DND-41 (cell line): ENCODE data around the gene TEX2.
"Not testable (repeated sequence)": the region's sequence is repeated elsewhere in the genome, so short reads cannot be mapped to it uniquely, and the experiment has no call there.

Source experiments
- ATAC-seq: fragments of 200-7000 bp; cut with Tn5 transposase; 3 replicates; pipeline ENCODE4 v1.9.1; 2021; ENCODE audit warnings: low read depth; ENCODE audit not compliant: insufficient read depth
- DNase-seq: peaks from one replicate; pipeline ENCODE4 v3.0.0-alpha.2; 2020
- H2AFZ ChIP-seq: 2 replicates; pipeline ENCODE4 v1.6.0; 2012; ENCODE audit warnings: low read depth, low read length
- H3K27ac ChIP-seq: 2 replicates; pipeline ENCODE4 v1.5.1; 2012; ENCODE audit warnings: low read length, inconsistent platforms
- H3K27me3 ChIP-seq: fragments of 200-600 bp; sonication (generic); 2 replicates; pipeline ENCODE4 v1.6.0; 2012; ENCODE audit warnings: low read length, mild to moderate bottlenecking, inconsistent platforms; ENCODE audit not compliant: insufficient read depth, poor library complexity
- H3K36me3 ChIP-seq: 2 replicates; pipeline ENCODE4 v1.5.1; 2012; ENCODE audit warnings: low read length, inconsistent platforms; ENCODE audit not compliant: insufficient read depth
- H3K4me1 ChIP-seq: 2 replicates; pipeline ENCODE4 v1.5.1; 2012; ENCODE audit warnings: mild to moderate bottlenecking, low read length; ENCODE audit not compliant: insufficient read depth
- H3K4me2 ChIP-seq: 2 replicates; pipeline ENCODE4 v1.6.0; 2012; ENCODE audit warnings: mild to moderate bottlenecking, moderate library complexity, low read length, inconsistent platforms; ENCODE audit not compliant: insufficient read depth
- H3K4me3 ChIP-seq, 2 experiments: fragments of 200-600 bp in 1 of 2; shearing (Covaris generic) in 1 of 2; 2 replicates each; pipeline ENCODE4 v1.5.1; 2012 to 2016; ENCODE audit warnings: inconsistent platforms in 2 of 2, low read length in 2 of 2, mild to moderate bottlenecking in 2 of 2, low read depth in 1 of 2, moderate library complexity in 1 of 2
- H3K79me2 ChIP-seq: 2 replicates; pipeline ENCODE4 v1.6.0; 2012; ENCODE audit warnings: low read length, inconsistent platforms; ENCODE audit not compliant: insufficient read depth
- H3K9ac ChIP-seq: 2 replicates; pipeline ENCODE4 v1.6.0; 2012; ENCODE audit warnings: low read depth, mild to moderate bottlenecking, inconsistent platforms, low read length, moderate library complexity
- H3K9me3 ChIP-seq: 2 replicates; pipeline ENCODE4 v1.5.1; 2012; ENCODE audit warnings: low read length, moderate library complexity, mild to moderate bottlenecking, inconsistent platforms; ENCODE audit not compliant: insufficient read depth, severe bottlenecking
- H4K20me1 ChIP-seq: 2 replicates; pipeline ENCODE4 v1.6.0; 2012; ENCODE audit warnings: low read length; ENCODE audit not compliant: insufficient read depth
- CTCF ChIP-seq: IDR thresholded peaks from 2 replicates; pipeline ENCODE4 v1.5.1; 2012; ENCODE audit warnings: borderline replicate concordance, low read length, moderate library complexity, mild to moderate bottlenecking; ENCODE audit not compliant: poor library complexity, severe bottlenecking; ENCODE audit errors: extremely low read depth
- EZH2 ChIP-seq: IDR thresholded peaks from 3 replicates; pipeline ENCODE4 v1.6.1; 2012; ENCODE audit warnings: borderline replicate concordance, low read depth, mild to moderate bottlenecking, moderate library complexity, low read length, inconsistent platforms; ENCODE audit not compliant: severe bottlenecking

Gene TEX2

GRCh38 chr17:64240741-64241347 is 22.2 kb downstream of the TEX2 start:
- ATAC-seq = no peak
- no peak overlapping the region for H3K4me3 ChIP-seq
- H3K27ac ChIP-seq = no peak overlapping the region
- H3K9me3 ChIP-seq = no peaks in the 10 kb centered on the region
- no peak for DNase-seq
- TF ChIP-seq CTCF (no peak), EZH2 (no peak)
- H4K20me1 ChIP-seq = peaks cover 14% of the 10 kb centered on the region; the same call in 1 of the 2 replicates
- no peak overlapping the region for H3K4me2 ChIP-seq
- no peaks in the 10 kb centered on the region for H3K36me3 ChIP-seq
- no peaks in the 10 kb centered on the region for H3K27me3 ChIP-seq
- H3K9ac ChIP-seq = no peak overlapping the region
- no peaks in the 10 kb centered on the region for H3K4me1 ChIP-seq
- peaks cover 15% of the 10 kb centered on the region; the same call in 1 of the 2 replicates for H3K79me2 ChIP-seq
- no peak overlapping the region for H2AFZ ChIP-seq

GRCh38 chr17:64240261-64240740 is 22.8 kb downstream of the TEX2 start:
- no peak overlapping the region for H3K27ac ChIP-seq
- H4K20me1 ChIP-seq = peaks cover 14% of the 10 kb centered on the region; the same call in 1 of the 2 replicates
- no peaks in the 10 kb centered on the region for H3K9me3 ChIP-seq
- H2AFZ ChIP-seq = no peak overlapping the region
- ATAC-seq = no peak
- H3K4me2 ChIP-seq = no peak overlapping the region
- H3K79me2 ChIP-seq = peaks cover 13% of the 10 kb centered on the region; the same call in 1 of the 2 replicates
- no peak for DNase-seq
- no peaks in the 10 kb centered on the region for H3K27me3 ChIP-seq
- no peak overlapping the region for H3K9ac ChIP-seq
- no peaks in the 10 kb centered on the region for H3K4me1 ChIP-seq
- TF ChIP-seq CTCF = no peak
- no peak for TF ChIP-seq EZH2
- H3K4me3 ChIP-seq = no peak overlapping the region
- no peaks in the 10 kb centered on the region for H3K36me3 ChIP-seq

GRCh38 chr17:64238449-64238848 is 24.6 kb downstream of the TEX2 start:
- H3K9me3 ChIP-seq, H3K27me3 ChIP-seq, ATAC-seq, H3K9ac ChIP-seq, H3K4me3 ChIP-seq, H3K27ac ChIP-seq, H3K4me1 ChIP-seq, H3K36me3 ChIP-seq, DNase-seq, H2AFZ ChIP-seq, H3K4me2 ChIP-seq: not testable (repeated sequence)
- peaks cover 11% of the 10 kb centered on the region; the same call in 1 of the 2 replicates for H3K79me2 ChIP-seq
- peaks cover 14% of the 10 kb centered on the region; the same call in 1 of the 2 replicates for H4K20me1 ChIP-seq

- Histone ChIP-seq H3K27ac (no peak overlapping the region), H3K79me2 (peaks cover 11% of the 10 kb centered on the region; the same call in 1 of the 2 replicates), H3K9me3 (no peaks in the 10 kb centered on the region), H2AFZ (no peak overlapping the region), H3K4me3 (no peak overlapping the region), H3K36me3 (no peaks in the 10 kb centered on the region), H3K9ac (no peak overlapping the region), H3K4me2 (no peak overlapping the region), H3K27me3 (no peaks in the 10 kb centered on the region), H4K20me1 (peaks cover 17% of the 10 kb centered on the region; the same call in 1 of the 2 replicates), H3K4me1 (no peaks in the 10 kb centered on the region)
- TF ChIP-seq EZH2 (no peak), CTCF (peak; percentile 37)
- no peak for ATAC-seq
- DNase-seq = no peak
These were observed 26.1 kb downstream of the TEX2 start for GRCh38 chr17:64236827-64237403.
